A549 (cell line): ENCODE results near the gene TSPAN19. TPM values are rescaled to one million over a fixed set of nuclear protein-coding genes. Genes with fewer than 3 reads are reported as not detected.

Source experiments
- ATAC-seq, 2 experiments: fragments of 200-7000 bp in 1 of 2; fragments of >200 bp in 1 of 2; cut with Nextera tagmentation in 1 of 2; cut with Tn5 transposase in 1 of 2; 3 replicates each; pipeline versions ENCODE4 v1.8.0 to v1.9.1; 2018 to 2020; ENCODE audit warnings: mild to moderate bottlenecking in 1 of 2, moderate library complexity in 1 of 2
- CTCF ChIA-PET: fragments of 300-600 bp; sonication (Branson Sonifier 250); formaldehyde crosslinking; extraction: SDS; loops from one replicate; lab custom pipeline; 2021; ENCODE audit warnings: antibody characterized with exemption, inconsistent platforms; lab: Yijun Ruan, JAX
- POLR2A ChIA-PET: fragments of 350-600 bp; formaldehyde crosslinking; extraction: SDS; loops from one replicate; lab custom pipeline; 2021; ENCODE audit warnings: antibody characterized with exemption, inconsistent platforms; lab: Yijun Ruan, JAX
- DNase-seq, 2 experiments: peaks; one replicate each; pipeline versions ENCODE4 v3.0.0 to v3.0.0-alpha.2; 2011 to 2016; ENCODE audit warnings: low read depth in 1 of 2, low spot score in 1 of 2
- FAIRE-seq: peaks from 2 replicates; lab custom pipeline; 2011; peaks lifted over from hg19 to GRCh38; lab: Jason Lieb, UNC
- H3K27ac ChIP-seq, 2 experiments: fragments of >200 bp; sonication (Bioruptor Twin); formaldehyde crosslinking; 3 replicates each; pipeline ENCODE4 v1.5.1; 2016 to 2017
- H3K4me1 ChIP-seq: fragments of >200 bp; sonication (Bioruptor Twin); formaldehyde crosslinking; 3 replicates; pipeline ENCODE4 v1.6.1; 2016
- H3K4me2 ChIP-seq: fragments of >200 bp; sonication (Bioruptor Twin); formaldehyde crosslinking; 3 replicates; pipeline ENCODE4 v1.6.1; 2016
- H3K4me3 ChIP-seq: fragments of >200 bp; sonication (Bioruptor Twin); formaldehyde crosslinking; 3 replicates; pipeline ENCODE4 v1.5.1; 2016
- H3K9me3 ChIP-seq: fragments of >200 bp; sonication (Bioruptor Twin); formaldehyde crosslinking; 3 replicates; pipeline ENCODE4 v1.6.1; 2016
- CBX2 ChIP-seq: fragments of 200-600 bp; sonication (generic); IDR thresholded peaks from 2 replicates; pipeline ENCODE4 v1.6.1; 2016; ENCODE audit warnings: low read depth, mild to moderate bottlenecking, borderline replicate concordance
- CEBPB ChIP-seq, 2 experiments: fragments of >200 bp in 1 of 2; sonication (Bioruptor Twin) in 1 of 2; formaldehyde crosslinking in 1 of 2; IDR thresholded peaks; 2 replicates each; pipeline ENCODE4 v1.6.1; 2012 to 2016
- CHD2 ChIP-seq: fragments of 150-350 bp; IDR thresholded peaks from 2 replicates; pipeline ENCODE4 v1.6.1; 2014; ENCODE audit warnings: low read length; ENCODE audit not compliant: partially characterized antibody
- EHF ChIP-seq: fragments of 250-450 bp; sonication (Bioruptor Pico); IDR thresholded peaks from 2 replicates; pipeline ENCODE4 v1.5.0; 2020; ENCODE audit warnings: mild to moderate bottlenecking
- EHMT2 ChIP-seq: fragments of 200-600 bp; sonication (generic); IDR thresholded peaks from 2 replicates; pipeline ENCODE4 v1.6.1; 2016; ENCODE audit warnings: antibody characterized with exemption, low read depth, mild to moderate bottlenecking, moderate library complexity
- EP300 ChIP-seq, 2 experiments: fragments of >200 bp; sonication (Bioruptor Twin); formaldehyde crosslinking; IDR thresholded peaks; 2 replicates in 1 of 2; 3 replicates in 1 of 2; pipeline ENCODE4 v1.6.1; 2016 to 2017
- ESRRA ChIP-seq: fragments of 150-350 bp; IDR thresholded peaks from 2 replicates; pipeline ENCODE4 v1.6.1; 2014; ENCODE audit warnings: mild to moderate bottlenecking, low read length, borderline replicate concordance
- GATA3 ChIP-seq: IDR thresholded peaks from 2 replicates; pipeline ENCODE4 v1.6.1; 2012; ENCODE audit warnings: borderline replicate concordance
- HDAC2 ChIP-seq: fragments of 200-600 bp; sonication (generic); IDR thresholded peaks from 2 replicates; pipeline ENCODE4 v1.6.1; 2016
- HOXA7 ChIP-seq: fragments of 250-450 bp; sonication (Bioruptor Pico); IDR thresholded peaks from 2 replicates; pipeline ENCODE4 v1.5.0; 2020; ENCODE audit warnings: mild to moderate bottlenecking, moderate library complexity
- HOXB5 ChIP-seq: fragments of 250-450 bp; sonication (Bioruptor Pico); IDR thresholded peaks from 2 replicates; pipeline ENCODE4 v1.5.0; 2020; ENCODE audit warnings: mild to moderate bottlenecking, moderate library complexity
- JUN ChIP-seq, 2 experiments: fragments of >200 bp; sonication (Bioruptor Twin); formaldehyde crosslinking; IDR thresholded peaks; 2 replicates in 1 of 2; 3 replicates in 1 of 2; pipeline ENCODE4 v1.6.1; 2016 to 2017
- JUNB ChIP-seq: fragments of >200 bp; sonication (Bioruptor Twin); formaldehyde crosslinking; IDR thresholded peaks from 2 replicates; pipeline ENCODE4 v1.6.1; 2016
- MYC ChIP-seq: IDR thresholded peaks from 2 replicates; pipeline ENCODE4 v1.6.1; 2012; ENCODE audit warnings: mild to moderate bottlenecking, inconsistent platforms, low read length, improper control_type of control experiment, borderline replicate concordance
- NPAS2 ChIP-seq: fragments of 250-450 bp; sonication (Bioruptor Pico); IDR thresholded peaks from 2 replicates; pipeline ENCODE4 v1.8.0; 2022; ENCODE audit warnings: mild to moderate bottlenecking, moderate library complexity, borderline replicate concordance
- RAD21 ChIP-seq, 2 experiments: fragments of >200 bp in 1 of 2; sonication (Bioruptor Twin) in 1 of 2; formaldehyde crosslinking in 1 of 2; IDR thresholded peaks in 1 of 2; conservative IDR thresholded peaks in 1 of 2; 2 replicates in 1 of 2; 3 replicates in 1 of 2; pipeline ENCODE4 v1.6.1; 2012 to 2018; ENCODE audit warnings: inconsistent platforms in 1 of 2
- RCOR1 ChIP-seq: fragments of 150-350 bp; IDR thresholded peaks from 2 replicates; pipeline ENCODE4 v1.6.1; 2014; ENCODE audit warnings: antibody characterized with exemption, low read length, low read depth
- RNF2 ChIP-seq: fragments of 200-600 bp; sonication (generic); IDR thresholded peaks from 2 replicates; pipeline ENCODE4 v1.6.1; 2016; ENCODE audit warnings: low read depth, mild to moderate bottlenecking, antibody characterized with exemption, moderate library complexity, borderline replicate concordance
- TFCP2L1 ChIP-seq: fragments of 250-450 bp; sonication (Bioruptor Pico); IDR thresholded peaks from 2 replicates; pipeline ENCODE4 v1.5.0; 2021; ENCODE audit warnings: mild to moderate bottlenecking
- ZC3H11A ChIP-seq: fragments of 450-650 bp; IDR thresholded peaks from 2 replicates; pipeline ENCODE4 v1.6.1; 2014; ENCODE audit warnings: antibody characterized with exemption, mild to moderate bottlenecking
- ZFP36 ChIP-seq: fragments of 450-650 bp; IDR thresholded peaks from 2 replicates; pipeline ENCODE4 v1.6.1; 2014; ENCODE audit warnings: borderline replicate concordance; ENCODE audit not compliant: partially characterized antibody
- WGBS: methylation state at CpG from one replicate; pipeline ENCODE4 v1.1.6; 2017; ENCODE audit errors: missing lambda C conversion rate; 5-methylcytosine and 5-hydroxymethylcytosine counted together
- polyA plus RNA-seq, 4 experiments: library from polyadenylated mRNA; depleted of rRNA in 3 of 4; stranded (reverse); fragments of >200 nt; fragmentation: RNase III in 1 of 4; extraction: RNeasy Plus Mini Kit Qiagen cat#74134 plus additional on column Dnase treatment in 1 of 4; gene quantifications; 2 replicates in 3 of 4; 3 replicates in 1 of 4; pipeline ENCODE4 v1.2.3, GENCODE V29; 2011 to 2017
- TF ChIP-seq, protein P1 (sequence below): fragments of 250-450 bp; sonication (Bioruptor Pico); IDR thresholded peaks from 2 replicates; pipeline ENCODE4 v1.5.0; 2020; ENCODE audit warnings: low read depth, mild to moderate bottlenecking, moderate library complexity
- TF ChIP-seq, protein P2 (sequence below): fragments of 150-350 bp; IDR thresholded peaks from 2 replicates; pipeline ENCODE4 v1.6.1; 2014; ENCODE audit warnings: low read depth, mild to moderate bottlenecking, low read length
- TF ChIP-seq, protein P3 (sequence below): IDR thresholded peaks from 2 replicates; pipeline ENCODE4 v1.6.1; 2012
- TF ChIP-seq, protein P4 (sequence below): fragments of >200 bp; sonication (Bioruptor Twin); formaldehyde crosslinking; IDR thresholded peaks from 3 replicates; pipeline ENCODE4 v1.6.1; 2016
- TF ChIP-seq, protein P5 (sequence below): fragments of >200 bp; sonication (Bioruptor Twin); formaldehyde crosslinking; IDR thresholded peaks from 2 replicates; pipeline ENCODE4 v1.6.1; 2016
- TF ChIP-seq, protein P6 (sequence below): IDR thresholded peaks from 2 replicates; pipeline ENCODE4 v1.6.1; 2012
- TF ChIP-seq, protein P7 (sequence below): fragments of 450-650 bp; IDR thresholded peaks from 2 replicates; pipeline ENCODE4 v1.6.1; 2014; ENCODE audit warnings: antibody characterized with exemption

The TSPAN19 gene
- polyA plus RNA-seq, 2 of the 4 experiments (the other 2 are of a cell fraction), result 0.12 to 0.36 TPM

DNA sequence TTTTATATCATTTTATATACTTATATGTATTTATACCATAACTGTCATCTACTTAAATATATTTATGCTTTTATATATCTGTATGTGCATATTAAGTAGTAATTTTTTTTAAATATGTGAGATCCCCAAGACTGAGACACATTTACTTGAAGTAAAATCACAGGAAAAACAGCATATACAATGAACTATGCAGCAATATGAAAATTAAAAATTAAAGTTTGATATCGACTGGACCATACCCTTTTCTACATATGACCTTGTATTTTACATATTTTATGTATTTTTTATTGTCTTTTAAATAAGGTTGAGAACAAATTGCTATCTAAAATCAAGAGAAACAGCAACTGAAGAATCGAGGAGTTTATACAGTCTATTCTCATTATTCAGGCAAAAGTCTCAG, 50.0 kb downstream of the TSPAN19 start:
- no peak for ATAC-seq
- WGBS, result 3% methylated on average over 2 of the region's 2 CpGs

DNA sequence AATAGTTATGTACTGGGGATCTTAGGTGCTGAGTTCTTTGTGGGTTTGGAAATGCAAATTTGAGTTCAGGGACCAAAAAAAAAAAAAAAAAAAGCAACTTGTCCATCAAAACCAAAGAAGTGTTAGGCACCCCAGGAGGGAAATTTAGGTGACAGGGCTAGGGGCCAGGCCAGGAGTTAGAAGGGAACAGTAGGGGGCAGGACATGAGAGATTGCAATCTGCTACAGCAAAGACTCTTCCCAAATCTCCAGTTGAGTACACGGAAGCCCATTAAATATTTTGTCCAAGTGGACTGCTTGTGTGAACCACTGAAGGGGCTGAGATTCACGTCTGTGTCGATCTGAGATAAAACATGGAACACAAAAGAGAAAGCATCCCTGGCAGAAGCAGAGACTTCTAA, 52.8 kb downstream of the TSPAN19 start:
- CTCF ChIA-PET, result no interaction called here
- WGBS, result 28% methylated on average over 3 of the region's 3 CpGs
- Histone ChIP-seq H3K27ac (no peak overlapping the region), H3K4me3 (no peak overlapping the region), H3K4me2 (no peak overlapping the region), H3K4me1 (no peaks in the 10 kb centered on the region), H3K9me3 (no peaks in the 10 kb centered on the region)
- TF ChIP-seq ESRRA (no peak), RCOR1 (no peak), EHF (no peak), ZFP36 (no peak), HDAC2 (no peak), EP300 (IDR thresholded peaks at IDR 0.05) (no peak), TFCP2L1 (CRISPR knock-in tag) (no peak), CHD2 (no peak)
- TF ChIP-seq, protein P1, sequence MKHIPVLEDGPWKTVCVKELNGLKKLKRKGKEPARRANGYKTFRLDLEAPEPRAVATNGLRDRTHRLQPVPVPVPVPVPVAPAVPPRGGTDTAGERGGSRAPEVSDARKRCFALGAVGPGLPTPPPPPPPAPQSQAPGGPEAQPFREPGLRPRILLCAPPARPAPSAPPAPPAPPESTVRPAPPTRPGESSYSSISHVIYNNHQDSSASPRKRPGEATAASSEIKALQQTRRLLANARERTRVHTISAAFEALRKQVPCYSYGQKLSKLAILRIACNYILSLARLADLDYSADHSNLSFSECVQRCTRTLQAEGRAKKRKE (CRISPR knock-in tag), result no peak
- TF ChIP-seq, protein P2, sequence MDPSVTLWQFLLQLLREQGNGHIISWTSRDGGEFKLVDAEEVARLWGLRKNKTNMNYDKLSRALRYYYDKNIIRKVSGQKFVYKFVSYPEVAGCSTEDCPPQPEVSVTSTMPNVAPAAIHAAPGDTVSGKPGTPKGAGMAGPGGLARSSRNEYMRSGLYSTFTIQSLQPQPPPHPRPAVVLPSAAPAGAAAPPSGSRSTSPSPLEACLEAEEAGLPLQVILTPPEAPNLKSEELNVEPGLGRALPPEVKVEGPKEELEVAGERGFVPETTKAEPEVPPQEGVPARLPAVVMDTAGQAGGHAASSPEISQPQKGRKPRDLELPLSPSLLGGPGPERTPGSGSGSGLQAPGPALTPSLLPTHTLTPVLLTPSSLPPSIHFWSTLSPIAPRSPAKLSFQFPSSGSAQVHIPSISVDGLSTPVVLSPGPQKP, result no peak
- TF ChIP-seq, protein P3, sequence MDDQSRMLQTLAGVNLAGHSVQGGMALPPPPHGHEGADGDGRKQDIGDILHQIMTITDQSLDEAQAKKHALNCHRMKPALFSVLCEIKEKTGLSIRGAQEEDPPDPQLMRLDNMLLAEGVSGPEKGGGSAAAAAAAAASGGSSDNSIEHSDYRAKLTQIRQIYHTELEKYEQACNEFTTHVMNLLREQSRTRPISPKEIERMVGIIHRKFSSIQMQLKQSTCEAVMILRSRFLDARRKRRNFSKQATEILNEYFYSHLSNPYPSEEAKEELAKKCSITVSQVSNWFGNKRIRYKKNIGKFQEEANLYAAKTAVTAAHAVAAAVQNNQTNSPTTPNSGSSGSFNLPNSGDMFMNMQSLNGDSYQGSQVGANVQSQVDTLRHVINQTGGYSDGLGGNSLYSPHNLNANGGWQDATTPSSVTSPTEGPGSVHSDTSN, result no peak
- TF ChIP-seq, protein P4, sequence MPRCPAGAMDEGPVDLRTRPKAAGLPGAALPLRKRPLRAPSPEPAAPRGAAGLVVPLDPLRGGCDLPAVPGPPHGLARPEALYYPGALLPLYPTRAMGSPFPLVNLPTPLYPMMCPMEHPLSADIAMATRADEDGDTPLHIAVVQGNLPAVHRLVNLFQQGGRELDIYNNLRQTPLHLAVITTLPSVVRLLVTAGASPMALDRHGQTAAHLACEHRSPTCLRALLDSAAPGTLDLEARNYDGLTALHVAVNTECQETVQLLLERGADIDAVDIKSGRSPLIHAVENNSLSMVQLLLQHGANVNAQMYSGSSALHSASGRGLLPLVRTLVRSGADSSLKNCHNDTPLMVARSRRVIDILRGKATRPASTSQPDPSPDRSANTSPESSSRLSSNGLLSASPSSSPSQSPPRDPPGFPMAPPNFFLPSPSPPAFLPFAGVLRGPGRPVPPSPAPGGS, result no peak
- FAIRE-seq, result no peak
- POLR2A ChIA-PET, result no interaction called here
- no peak for DNase-seq
- no peak for ATAC-seq

More for the DNA sequence above, 50.0 kb downstream of the TSPAN19 start:
- FAIRE-seq, result no peak
- no peaks in the 10 kb centered on the region for H3K4me1 ChIP-seq
- CTCF ChIA-PET, result no interaction called here
- H3K27ac ChIP-seq, result no peak overlapping the region
- DNase-seq, result no peak
- no peak overlapping the region for H3K4me3 ChIP-seq
- H3K9me3 ChIP-seq, result no peaks in the 10 kb centered on the region
- H3K4me2 ChIP-seq, result no peak overlapping the region
- POLR2A ChIA-PET, result no interaction called here
- no peak for TF ChIP-seq HOXA7 (CRISPR knock-in tag)
- TF ChIP-seq GATA3, result no peak
- no peak for TF ChIP-seq RAD21 (conservative IDR thresholded peaks at IDR 0.05 in 1 of 2, IDR thresholded peaks at IDR 0.05 in 1 of 2)
- no peak for TF ChIP-seq EHMT2
- no peak for TF ChIP-seq ZC3H11A
- no peak for TF ChIP-seq RNF2

DNA sequence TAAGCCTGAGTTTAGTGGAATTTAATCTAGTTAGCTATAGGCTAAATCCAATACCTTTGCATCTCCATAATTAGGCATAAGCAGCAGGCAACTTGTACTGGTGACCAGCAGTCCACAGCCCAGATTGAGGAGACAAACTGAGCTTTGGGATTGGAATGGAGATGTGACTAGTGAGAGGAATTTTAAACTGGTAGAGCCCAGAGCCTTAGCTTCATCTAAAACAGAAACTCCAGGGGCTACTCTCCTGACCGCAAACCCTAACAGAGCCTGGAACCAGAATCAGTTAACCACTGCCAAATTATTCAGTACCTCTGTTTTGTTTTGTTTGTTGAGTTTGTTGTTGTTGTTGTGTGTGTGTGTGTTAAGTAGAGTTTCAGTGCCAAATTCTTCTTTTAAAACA, 53.2 kb downstream of the TSPAN19 start:
- TF ChIP-seq CEBPB (IDR thresholded peaks at IDR 0.05), result no peak
- no peak for TF ChIP-seq HOXB5 (CRISPR knock-in tag)
- TF ChIP-seq JUN (IDR thresholded peaks at IDR 0.05), result no peak
- TF ChIP-seq NPAS2 (CRISPR knock-in tag), result no peak
- TF ChIP-seq, protein P5, sequence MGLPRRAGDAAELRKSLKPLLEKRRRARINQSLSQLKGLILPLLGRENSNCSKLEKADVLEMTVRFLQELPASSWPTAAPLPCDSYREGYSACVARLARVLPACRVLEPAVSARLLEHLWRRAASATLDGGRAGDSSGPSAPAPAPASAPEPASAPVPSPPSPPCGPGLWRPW, result no peak
- no peak for TF ChIP-seq GATA3
- no peak for TF ChIP-seq ZC3H11A
- TF ChIP-seq CBX2, result no peak
- TF ChIP-seq MYC, result no peak
- TF ChIP-seq, protein P6, sequence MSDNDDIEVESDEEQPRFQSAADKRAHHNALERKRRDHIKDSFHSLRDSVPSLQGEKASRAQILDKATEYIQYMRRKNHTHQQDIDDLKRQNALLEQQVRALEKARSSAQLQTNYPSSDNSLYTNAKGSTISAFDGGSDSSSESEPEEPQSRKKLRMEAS, result no peak
- TF ChIP-seq, protein P7, sequence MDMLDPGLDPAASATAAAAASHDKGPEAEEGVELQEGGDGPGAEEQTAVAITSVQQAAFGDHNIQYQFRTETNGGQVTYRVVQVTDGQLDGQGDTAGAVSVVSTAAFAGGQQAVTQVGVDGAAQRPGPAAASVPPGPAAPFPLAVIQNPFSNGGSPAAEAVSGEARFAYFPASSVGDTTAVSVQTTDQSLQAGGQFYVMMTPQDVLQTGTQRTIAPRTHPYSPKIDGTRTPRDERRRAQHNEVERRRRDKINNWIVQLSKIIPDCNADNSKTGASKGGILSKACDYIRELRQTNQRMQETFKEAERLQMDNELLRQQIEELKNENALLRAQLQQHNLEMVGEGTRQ, result no peak
- no peak for TF ChIP-seq JUNB
- no peak for TF ChIP-seq ESRRA
- TF ChIP-seq TFCP2L1 (CRISPR knock-in tag), result no peak
- DNase-seq (no peak), FAIRE-seq (no peak), ATAC-seq (no peak)
- H3K9me3 ChIP-seq, result no peaks in the 10 kb centered on the region
- ChIA-PET CTCF (no interaction called here), POLR2A (no interaction called here)
- no peaks in the 10 kb centered on the region for H3K4me1 ChIP-seq
- no peak overlapping the region for H3K27ac ChIP-seq
- no peak overlapping the region for H3K4me3 ChIP-seq
- no peak overlapping the region for H3K4me2 ChIP-seq
- 86% methylated on average over 1 of the region's 1 CpG for WGBS
